Measurements from ENCODE around the gene MYO18A.
A peak's percentile ranks its signal among the peaks of the same experiment; 100 is the strongest.

MYO18A gene

GRCh38 chr17:29158096-29158487 is 22.1 kb downstream of the MYO18A start:
- Histone ChIP-seq H3K27me3 (ENCODE audit: control insufficient read depth, insufficient read depth, low read length) (no peaks in the 10 kb centered on the region), H3K9me3 (ENCODE audit: control insufficient read depth, low read length) (no peaks in the 10 kb centered on the region), H3K36me3 (ENCODE audit: control insufficient read depth, insufficient read depth, low read length) (no peaks in the 10 kb centered on the region), H2AFZ (no peak overlapping the region), H3K79me2 (peaks cover 56% of the 10 kb centered on the region), H3K4me3 (ENCODE audit: low read depth, low read length) (no peak overlapping the region), H3K27ac (no peak overlapping the region), H3K9ac (no peak overlapping the region), H3K4me1 (peaks cover 42% of the 10 kb centered on the region), H3K4me2 (ENCODE audit: low read length) (no peak overlapping the region)
- no peak for TF ChIP-seq CTCF (IDR thresholded peaks at IDR 0.05)

GRCh38 chr17:29157310-29157709 is 22.9 kb downstream of the MYO18A start:
- peak overlapping the region; percentile 68 for H3K27ac ChIP-seq

GRCh38 chr17:29156781-29157180 is 23.4 kb downstream of the MYO18A start:
- Histone ChIP-seq H3K4me2 (ENCODE audit: low read length) (no peak overlapping the region), H3K27me3 (ENCODE audit: control insufficient read depth, insufficient read depth, low read length) (no peaks in the 10 kb centered on the region), H3K4me1 (peaks cover 43% of the 10 kb centered on the region), H3K27ac (peak overlapping the region; percentile 68), H2AFZ (no peak overlapping the region), H3K4me3 (ENCODE audit: low read depth, low read length) (no peak overlapping the region), H3K9ac (no peak overlapping the region), H3K79me2 (peaks cover 47% of the 10 kb centered on the region), H3K9me3 (ENCODE audit: control insufficient read depth, low read length) (no peaks in the 10 kb centered on the region), H3K36me3 (ENCODE audit: control insufficient read depth, insufficient read depth, low read length) (no peaks in the 10 kb centered on the region)
- TF ChIP-seq CTCF (IDR thresholded peaks at IDR 0.05): no peak

More at GRCh38 chr17:29157310-29157709, 22.9 kb downstream of the MYO18A start:
- H3K4me3 ChIP-seq (ENCODE audit: low read depth, low read length): no peak overlapping the region
- H3K9ac ChIP-seq: no peak overlapping the region
- H3K9me3 ChIP-seq (ENCODE audit: control insufficient read depth, low read length): no peaks in the 10 kb centered on the region
- TF ChIP-seq CTCF (IDR thresholded peaks at IDR 0.05): no peak
- no peak overlapping the region for H2AFZ ChIP-seq
- no peak overlapping the region for H3K4me2 ChIP-seq (ENCODE audit: low read length)
- no peaks in the 10 kb centered on the region for H3K36me3 ChIP-seq (ENCODE audit: control insufficient read depth, insufficient read depth, low read length)
- H3K4me1 ChIP-seq: peaks cover 42% of the 10 kb centered on the region
- no peaks in the 10 kb centered on the region for H3K27me3 ChIP-seq (ENCODE audit: control insufficient read depth, insufficient read depth, low read length)
- peaks cover 51% of the 10 kb centered on the region for H3K79me2 ChIP-seq

GRCh38 chr17:29155966-29156338 is 24.2 kb downstream of the MYO18A start:
- Histone ChIP-seq H3K4me3 (ENCODE audit: low read depth, low read length) (no peak overlapping the region), H3K4me1 (peaks cover 44% of the 10 kb centered on the region), H3K27ac (peak overlapping the region; percentile 68), H3K4me2 (ENCODE audit: low read length) (no peak overlapping the region), H3K9me3 (ENCODE audit: control insufficient read depth, low read length) (no peaks in the 10 kb centered on the region), H3K27me3 (ENCODE audit: control insufficient read depth, insufficient read depth, low read length) (no peaks in the 10 kb centered on the region), H3K79me2 (peaks cover 42% of the 10 kb centered on the region), H3K36me3 (ENCODE audit: control insufficient read depth, insufficient read depth, low read length) (no peaks in the 10 kb centered on the region), H3K9ac (no peak overlapping the region), H2AFZ (no peak overlapping the region)
- no peak for TF ChIP-seq CTCF (IDR thresholded peaks at IDR 0.05)

GRCh38 chr17:29155227-29155965 is 24.8 kb downstream of the MYO18A start:
- no peak overlapping the region for H3K9ac ChIP-seq
- no peaks in the 10 kb centered on the region for H3K9me3 ChIP-seq (ENCODE audit: control insufficient read depth, low read length)
- peak overlapping the region; percentile 68 for H3K27ac ChIP-seq
- H3K79me2 ChIP-seq: peaks cover 36% of the 10 kb centered on the region
- no peak overlapping the region for H3K4me3 ChIP-seq (ENCODE audit: low read depth, low read length)
- TF ChIP-seq CTCF (IDR thresholded peaks at IDR 0.05): no peak
- H2AFZ ChIP-seq: peak overlapping the region; percentile 52
- H3K4me2 ChIP-seq (ENCODE audit: low read length): no peak overlapping the region
- H3K4me1 ChIP-seq: peaks cover 45% of the 10 kb centered on the region
- H3K27me3 ChIP-seq (ENCODE audit: control insufficient read depth, insufficient read depth, low read length): no peaks in the 10 kb centered on the region
- no peaks in the 10 kb centered on the region for H3K36me3 ChIP-seq (ENCODE audit: control insufficient read depth, insufficient read depth, low read length)

Data from parathyroid adenoma (tissue), 2 donors.